HUES64 (cell line): Measurements from ENCODE around the gene OR8G5.
"Not testable (repeated sequence)": the region's sequence is repeated elsewhere in the genome, so short reads cannot be mapped to it uniquely, and the experiment has no call there.

ENCODE experiments used
- H3K27ac ChIP-seq: 2 replicates; pipeline ENCODE4 v1.7.0; 2013; ENCODE audit warnings: low read depth, low read length, inconsistent platforms
- H3K27me3 ChIP-seq: 2 replicates; pipeline ENCODE4 v1.6.1; 2013; ENCODE audit warnings: mild to moderate bottlenecking, low read length; ENCODE audit not compliant: insufficient read depth
- H3K36me3 ChIP-seq: 2 replicates; pipeline ENCODE4 v1.6.1; 2013; ENCODE audit warnings: mild to moderate bottlenecking, low read length; ENCODE audit not compliant: insufficient read depth
- H3K4me1 ChIP-seq: 2 replicates; pipeline ENCODE4 v1.6.1; 2013; ENCODE audit warnings: mild to moderate bottlenecking, low read length, moderate library complexity; ENCODE audit not compliant: insufficient read depth
- H3K4me3 ChIP-seq: 2 replicates; pipeline ENCODE4 v1.5.1; 2013; ENCODE audit warnings: mild to moderate bottlenecking, low read length, moderate library complexity
- H3K9ac ChIP-seq: 2 replicates; pipeline ENCODE4 v1.6.1; 2013; ENCODE audit warnings: mild to moderate bottlenecking, low read depth, low read length
- H3K9me3 ChIP-seq: 2 replicates; pipeline ENCODE4 v1.6.1; 2013; ENCODE audit warnings: low read depth, low read length; ENCODE audit not compliant: insufficient read depth
- WGBS: fragments of 150-250, 120-280 bp; methylation state at CpG from one replicate; pipeline ENCODE4 v1.1.7; 2013; ENCODE audit warnings: missing lambda C conversion rate; 5-methylcytosine and 5-hydroxymethylcytosine counted together

The OR8G5 gene

DNA sequence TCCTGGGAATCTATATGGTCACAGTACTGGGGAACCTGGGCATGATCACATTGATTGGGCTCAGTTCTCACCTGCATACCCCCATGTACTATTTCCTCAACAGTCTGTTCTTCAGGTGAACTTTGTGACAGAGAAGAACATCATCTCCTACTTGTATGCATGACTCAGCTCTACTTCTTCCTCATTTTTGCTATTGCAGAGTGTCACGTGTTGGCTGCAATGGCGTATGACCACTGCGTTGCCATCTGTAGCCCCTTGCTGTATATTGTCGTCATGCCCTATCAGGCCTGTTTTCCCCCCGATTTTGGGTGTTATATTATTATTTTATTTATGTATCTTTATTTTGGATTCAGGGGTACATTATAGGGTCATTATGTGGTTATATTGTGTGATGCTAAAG lies 17.7 kb upstream of the OR8G5 start:
- 87% methylated on average over 4 of the region's 5 CpGs for WGBS
- H3K4me1 ChIP-seq: no peaks in the 10 kb centered on the region
- no peak overlapping the region for H3K27ac ChIP-seq

DNA sequence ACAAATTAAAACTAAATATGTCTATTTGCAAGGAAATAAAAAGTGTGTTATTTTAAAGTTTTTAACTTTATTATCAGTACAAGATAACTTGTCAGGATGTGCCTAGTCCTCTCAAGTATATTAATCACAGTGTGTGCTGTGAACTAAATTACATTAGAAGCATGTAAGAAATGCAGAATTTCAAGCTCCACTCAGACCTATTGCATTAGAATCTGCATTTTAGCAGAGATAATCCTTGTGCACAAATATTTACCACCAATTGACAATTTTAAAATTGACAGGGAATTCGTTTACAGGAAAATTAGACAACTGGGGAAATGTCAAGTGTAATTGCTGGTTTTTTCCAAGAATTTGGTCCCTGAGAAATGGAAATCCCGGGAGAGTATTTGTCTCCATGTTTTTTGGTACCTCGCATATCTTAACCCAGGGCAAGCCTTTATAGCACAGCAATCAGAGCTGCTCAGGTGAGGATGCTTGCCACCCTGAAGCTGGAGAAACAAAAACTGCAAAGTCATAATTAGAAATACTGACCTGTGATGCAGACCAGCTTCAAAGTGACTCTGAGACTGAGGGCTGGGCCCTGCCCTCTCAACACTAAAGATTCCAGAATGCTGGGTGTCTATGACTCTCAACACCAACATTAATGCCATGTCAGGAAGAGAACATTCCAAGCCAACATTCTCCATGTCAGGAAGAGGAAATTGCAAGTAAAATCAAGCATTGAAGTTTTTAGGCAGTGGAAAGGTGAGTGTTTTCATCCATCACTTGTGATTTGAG lies 15.4 kb upstream of the OR8G5 start, which contains the start of gene OR8G1:
OR8G1 (plus strand) TSS at position 475 of the 777 bp plus-strand sequence. CDS start 8,581 bp downstream, outside the sequence.
- no peak within 1 kb of the TSS for H3K9ac ChIP-seq
- H3K9me3 ChIP-seq: no peaks in the 10 kb centered on the region
- H3K36me3 ChIP-seq: no peaks in the 10 kb centered on the region
- H3K27me3 ChIP-seq: no peaks in the 10 kb centered on the region
- H3K4me1 ChIP-seq: no peaks in the 10 kb centered on the region
- no peak within 1 kb of the TSS for H3K4me3 ChIP-seq
- H3K27ac ChIP-seq: no peak within 1 kb of the TSS
- WGBS: 87% methylated on average over 3 of the region's 3 CpGs

More for the DNA sequence above, 17.7 kb upstream of the OR8G5 start:
- H3K9ac ChIP-seq: no peak overlapping the region
- no peak overlapping the region for H3K4me3 ChIP-seq
- no peaks in the 10 kb centered on the region for H3K9me3 ChIP-seq
- H3K36me3 ChIP-seq: no peaks in the 10 kb centered on the region
- H3K27me3 ChIP-seq: no peaks in the 10 kb centered on the region

DNA sequence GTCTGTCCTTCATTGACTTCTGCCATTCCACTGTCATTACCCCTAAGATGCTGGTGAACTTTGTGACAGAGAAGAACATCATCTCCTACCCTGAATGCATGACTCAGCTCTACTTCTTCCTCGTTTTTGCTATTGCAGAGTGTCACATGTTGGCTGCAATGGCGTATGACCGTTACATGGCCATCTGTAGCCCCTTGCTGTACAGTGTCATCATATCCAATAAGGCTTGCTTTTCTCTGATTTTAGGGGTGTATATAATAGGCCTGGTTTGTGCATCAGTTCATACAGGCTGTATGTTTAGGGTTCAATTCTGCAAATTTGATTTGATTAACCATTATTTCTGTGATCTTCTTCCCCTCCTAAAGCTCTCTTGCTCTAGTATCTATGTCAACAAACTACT lies 6.3 kb upstream of the OR8G5 start:
- not testable (repeated sequence) for H3K4me1 ChIP-seq, H3K9ac ChIP-seq, H3K4me3 ChIP-seq, H3K36me3 ChIP-seq, H3K9me3 ChIP-seq, H3K27ac ChIP-seq, H3K27me3 ChIP-seq
- WGBS: 84% methylated on average over 3 of the region's 3 CpGs

DNA sequence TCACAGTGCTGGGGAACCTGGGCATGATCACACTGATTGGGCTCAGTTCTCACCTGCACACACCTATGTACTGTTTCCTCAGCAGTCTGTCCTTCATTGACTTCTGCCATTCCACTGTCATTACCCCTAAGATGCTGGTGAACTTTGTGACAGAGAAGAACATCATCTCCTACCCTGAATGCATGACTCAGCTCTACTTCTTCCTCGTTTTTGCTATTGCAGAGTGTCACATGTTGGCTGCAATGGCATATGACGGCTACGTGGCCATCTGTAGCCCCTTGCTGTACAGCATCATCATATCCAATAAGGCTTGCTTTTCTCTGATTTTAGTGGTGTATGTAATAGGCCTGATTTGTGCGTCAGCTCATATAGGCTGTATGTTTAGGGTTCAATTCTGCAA lies 8.9 kb downstream of the OR8G5 start:
- not testable (repeated sequence) for H3K27ac ChIP-seq, H3K36me3 ChIP-seq, H3K27me3 ChIP-seq, H3K4me1 ChIP-seq, H3K9ac ChIP-seq, H3K9me3 ChIP-seq, H3K4me3 ChIP-seq
- 83% methylated on average over 4 of the region's 4 CpGs for WGBS

DNA sequence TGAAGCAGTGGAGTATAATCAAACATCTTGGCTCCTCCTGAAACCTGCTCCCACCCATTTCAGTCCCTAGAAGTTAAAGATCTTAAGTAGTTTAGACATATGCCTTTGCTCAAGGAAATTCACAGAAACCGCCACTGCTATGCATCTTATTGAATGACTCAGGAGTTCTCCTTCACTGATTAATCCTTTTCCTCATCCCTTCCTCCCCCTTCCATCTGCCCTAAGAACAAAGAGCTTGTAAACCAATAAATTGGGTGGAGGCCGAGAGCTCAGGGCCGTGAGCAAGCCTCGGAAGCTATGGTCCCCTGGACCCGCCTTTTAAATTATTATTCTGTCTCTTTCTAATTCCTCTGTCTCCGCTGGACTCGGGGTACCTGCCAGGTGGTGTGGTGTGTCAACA lies 14.7 kb downstream of the OR8G5 start:
- not testable (repeated sequence) for H3K9me3 ChIP-seq, H3K36me3 ChIP-seq, H3K4me3 ChIP-seq, H3K9ac ChIP-seq, H3K4me1 ChIP-seq, H3K27ac ChIP-seq, H3K27me3 ChIP-seq
- 76% methylated on average over 6 of the region's 7 CpGs for WGBS

DNA sequence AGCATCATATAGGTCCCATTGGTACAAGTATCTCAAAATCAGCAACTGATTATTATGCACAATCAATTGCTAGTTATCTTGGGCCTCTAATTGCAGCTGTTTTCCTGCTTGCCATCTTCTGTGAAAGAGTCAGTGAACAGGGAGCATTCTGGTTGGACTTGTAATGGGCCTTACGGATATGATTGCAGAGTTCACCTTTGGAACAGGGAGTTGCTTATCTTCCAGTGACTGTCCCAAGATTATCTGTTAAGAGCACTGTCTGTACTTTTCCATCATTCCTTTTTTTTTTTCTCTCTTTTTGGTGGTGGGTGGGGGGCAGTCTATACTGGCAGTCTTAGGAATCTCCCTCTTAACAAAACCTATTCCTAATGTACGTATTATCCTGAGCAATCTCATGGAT lies 17.8 kb downstream of the OR8G5 start:
- Histone ChIP-seq H3K9ac (no peak overlapping the region), H3K4me3 (no peak overlapping the region), H3K9me3 (no peaks in the 10 kb centered on the region), H3K36me3 (no peaks in the 10 kb centered on the region), H3K27ac (no peak overlapping the region), H3K4me1 (peaks cover 9% of the 10 kb centered on the region), H3K27me3 (no peaks in the 10 kb centered on the region)
- 88% methylated on average over 2 of the region's 2 CpGs for WGBS

DNA sequence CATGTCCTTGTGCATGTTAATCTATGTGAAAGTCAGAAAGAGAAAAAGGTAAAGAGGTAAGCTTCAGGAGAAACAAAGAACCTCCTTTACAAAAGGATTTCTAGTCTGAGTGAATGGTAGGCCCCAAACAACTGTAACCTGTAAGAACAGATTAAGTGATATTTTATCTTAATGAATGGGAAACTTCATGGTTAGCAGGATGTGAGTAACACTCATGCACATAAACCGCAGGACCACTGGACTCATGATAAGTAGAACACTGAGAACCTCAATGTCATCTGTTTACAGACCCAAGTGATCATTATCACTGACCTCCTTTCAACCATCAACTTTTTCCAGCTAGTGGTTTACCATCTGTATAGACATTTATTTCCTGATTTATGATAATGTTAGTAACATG lies 19.9 kb downstream of the OR8G5 start:
- 100% methylated on average over 1 of the region's 1 CpG for WGBS
- no peaks in the 10 kb centered on the region for H3K27me3 ChIP-seq

DNA sequence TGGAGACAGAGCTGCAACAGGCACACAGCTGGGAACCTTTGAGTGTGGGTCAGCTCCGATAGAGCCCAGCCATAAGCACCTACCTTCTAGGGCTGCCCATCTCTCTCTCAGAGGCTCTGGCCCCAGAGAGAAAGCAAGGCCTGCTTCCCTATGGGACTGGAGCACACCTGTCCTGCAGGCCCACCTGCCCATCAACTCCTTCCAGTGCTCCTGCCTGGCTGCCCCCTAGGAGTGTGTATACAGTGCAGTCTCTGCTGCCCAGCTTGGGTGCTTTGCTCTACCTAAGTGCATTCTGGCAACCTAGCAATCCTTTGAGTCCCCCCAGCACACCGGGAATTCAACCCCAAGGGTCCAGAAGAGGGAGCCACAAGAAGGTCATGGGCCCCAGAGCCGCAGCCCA lies 21.0 kb downstream of the OR8G5 start:
- H3K4me3 ChIP-seq: no peak overlapping the region
- peaks cover 9% of the 10 kb centered on the region for H3K4me1 ChIP-seq
- no peaks in the 10 kb centered on the region for H3K27me3 ChIP-seq
- no peaks in the 10 kb centered on the region for H3K9me3 ChIP-seq
- no peak overlapping the region for H3K9ac ChIP-seq
- WGBS: 93% methylated on average over 3 of the region's 3 CpGs
- no peaks in the 10 kb centered on the region for H3K36me3 ChIP-seq
- H3K27ac ChIP-seq: no peak overlapping the region

More for the DNA sequence above, 19.9 kb downstream of the OR8G5 start:
- Histone ChIP-seq H3K4me1 (peaks cover 9% of the 10 kb centered on the region), H3K9me3 (no peaks in the 10 kb centered on the region), H3K9ac (no peak overlapping the region), H3K4me3 (no peak overlapping the region), H3K27ac (no peak overlapping the region), H3K36me3 (no peaks in the 10 kb centered on the region)

DNA sequence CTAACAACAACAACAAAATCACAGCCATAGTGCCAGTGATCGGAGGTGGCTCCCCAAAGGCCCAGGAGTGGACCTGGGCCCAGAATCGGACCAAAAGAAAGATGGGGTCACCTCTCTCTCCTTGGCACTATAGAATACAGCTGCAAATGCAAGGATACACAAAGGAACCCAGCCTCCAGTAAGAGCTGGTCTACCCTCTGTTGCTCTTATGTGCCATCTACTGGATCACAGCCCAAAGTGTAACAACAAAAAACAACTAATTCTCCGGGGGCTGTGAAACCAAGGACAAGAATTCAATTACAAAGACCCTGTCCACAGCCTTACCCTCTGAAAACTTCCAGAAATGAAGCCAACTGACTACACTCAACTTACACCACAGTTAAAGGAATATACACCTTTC lies 21.6 kb downstream of the OR8G5 start:
- Histone ChIP-seq H3K27me3 (no peaks in the 10 kb centered on the region), H3K4me1 (peaks cover 9% of the 10 kb centered on the region), H3K4me3 (no peak overlapping the region), H3K27ac (no peak overlapping the region), H3K9me3 (no peaks in the 10 kb centered on the region), H3K9ac (no peak overlapping the region), H3K36me3 (no peaks in the 10 kb centered on the region)
- WGBS: 69% methylated on average over 3 of the region's 3 CpGs

DNA sequence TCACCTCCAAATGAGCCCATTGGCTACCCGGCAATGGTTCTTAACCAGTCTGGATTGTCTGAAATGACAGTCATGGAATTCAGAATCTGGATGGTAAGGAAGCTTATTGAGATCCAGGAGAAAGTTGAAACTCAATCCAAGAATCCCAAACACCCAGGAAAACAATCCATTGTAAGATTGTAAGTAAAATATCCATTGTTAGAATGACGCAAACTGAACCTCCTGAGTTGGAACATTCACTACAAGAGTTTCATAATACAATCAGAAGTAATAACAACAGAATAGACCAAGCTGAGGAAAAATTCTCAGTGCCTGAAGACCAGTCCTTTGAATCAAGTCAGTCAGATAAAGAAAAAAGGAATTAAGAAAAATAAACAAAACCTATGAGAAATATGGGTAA lies 22.1 kb downstream of the OR8G5 start:
- WGBS: 75% methylated on average over 2 of the region's 2 CpGs
- Histone ChIP-seq H3K27me3 (no peaks in the 10 kb centered on the region), H3K9ac (no peak overlapping the region), H3K36me3 (no peaks in the 10 kb centered on the region), H3K27ac (no peak overlapping the region), H3K4me1 (peaks cover 9% of the 10 kb centered on the region; the same call in 1 of the 2 replicates), H3K4me3 (no peak overlapping the region), H3K9me3 (no peaks in the 10 kb centered on the region)

DNA sequence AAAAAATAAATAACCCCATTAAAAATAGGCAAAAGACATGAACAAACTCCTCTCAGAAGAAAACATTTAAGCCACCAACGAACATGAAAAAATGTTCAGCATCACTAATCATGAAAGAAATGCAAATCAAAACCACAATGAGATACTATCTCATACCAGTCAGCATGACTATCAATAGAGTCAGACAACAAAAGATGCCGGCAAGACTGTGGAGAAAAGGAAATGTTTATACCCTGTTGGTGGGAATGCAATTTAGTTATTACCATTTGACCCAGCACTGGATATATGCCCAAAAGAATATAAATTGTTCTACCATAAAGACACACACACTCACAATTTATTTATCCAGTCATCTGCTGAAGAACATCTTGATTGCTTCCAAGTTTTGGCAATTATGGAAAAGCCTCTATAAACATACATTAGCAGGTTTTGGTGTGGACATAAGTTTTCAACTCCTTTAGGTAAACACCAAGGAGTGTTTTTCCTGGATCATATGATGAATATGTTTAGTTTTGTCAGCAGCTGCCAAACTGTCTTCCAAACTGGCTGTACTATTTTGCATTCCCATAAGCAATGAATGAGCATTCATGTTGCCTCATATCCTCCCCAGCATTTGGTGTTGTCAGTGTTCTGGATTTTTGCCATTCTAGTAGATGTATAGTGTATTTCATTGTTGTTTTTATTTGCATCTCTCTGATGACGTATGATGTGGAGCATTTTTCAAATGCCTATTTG lies 29.6 kb downstream of the OR8G5 start:
- H3K4me1 ChIP-seq: no peaks in the 10 kb centered on the region

More for the DNA sequence above, 29.6 kb downstream of the OR8G5 start:
- H3K36me3 ChIP-seq: no peaks in the 10 kb centered on the region
- no peak overlapping the region for H3K4me3 ChIP-seq
- 84% methylated on average over 2 of the region's 3 CpGs for WGBS
- no peak overlapping the region for H3K27ac ChIP-seq
- H3K9me3 ChIP-seq: peaks cover 7% of the 10 kb centered on the region; the same call in 1 of the 2 replicates
- no peaks in the 10 kb centered on the region for H3K27me3 ChIP-seq
- no peak overlapping the region for H3K9ac ChIP-seq
